NB4 (cell line): ENCODE data around the gene HBZ.

Experiments used
- DNase-seq: peaks from one replicate; pipeline ENCODE4 v3.0.0; 2010; ENCODE audit warnings: low read depth
- H3K4me3 ChIP-seq: one replicate; pipeline ENCODE4 v1.5.1; 2011; ENCODE audit warnings: mild to moderate bottlenecking, low read depth, low read length, moderate library complexity
- CTCF ChIP-seq: IDR thresholded peaks from one replicate; pipeline ENCODE4 v1.5.1; 2012; ENCODE audit warnings: low read depth, low read length
- MAX ChIP-seq: IDR thresholded peaks from 2 replicates; pipeline ENCODE4 v1.6.1; 2011; ENCODE audit warnings: low read depth, low read length
- MYC ChIP-seq: IDR thresholded peaks from 2 replicates; pipeline ENCODE4 v1.6.1; 2011; ENCODE audit warnings: low read depth, low read length
- POLR2A ChIP-seq: IDR thresholded peaks from 2 replicates; pipeline ENCODE4 v1.6.1; 2011; ENCODE audit warnings: mild to moderate bottlenecking; ENCODE audit not compliant: insufficient read length; ENCODE audit errors: extremely low read depth

HBZ gene

GRCh38 chr16:185213-185612 lies 32.8 kb downstream of the HBZ start:
- TF ChIP-seq CTCF (no peak), MYC (no peak), POLR2A (no peak), MAX (no peak)
- no peak overlapping the region for H3K4me3 ChIP-seq
- DNase-seq, result no peak

GRCh38 chr16:185691-186090 lies 33.2 kb downstream of the HBZ start:
- H3K4me3 ChIP-seq, result no peak overlapping the region
- TF ChIP-seq MAX (no peak), CTCF (no peak), MYC (no peak), POLR2A (no peak)
- DNase-seq, result no peak

GRCh38 chr16:187330-187729 lies 34.9 kb downstream of the HBZ start:
- TF ChIP-seq MAX (no peak), CTCF (no peak), MYC (no peak), POLR2A (no peak)
- DNase-seq, result no peak
- H3K4me3 ChIP-seq, result no peak overlapping the region

GRCh38 chr16:188674-189073 lies 36.2 kb downstream of the HBZ start:
- TF ChIP-seq CTCF, result no peak
- peak; percentile 15 for DNase-seq
- no peak overlapping the region for H3K4me3 ChIP-seq

GRCh38 chr16:189604-190186 lies 37.3 kb downstream of the HBZ start:
- TF ChIP-seq MAX, result no peak
- TF ChIP-seq CTCF, result no peak
- no peak for TF ChIP-seq MYC
- TF ChIP-seq POLR2A, result no peak
- no peak overlapping the region for H3K4me3 ChIP-seq
- no peak for DNase-seq

- TF ChIP-seq MAX, result no peak
- no peak overlapping the region for H3K4me3 ChIP-seq
- no peak for DNase-seq
These were observed 39.4 kb downstream of the HBZ start for GRCh38 chr16:191831-192230.
